Measurements from ENCODE around the gene SFXN2.

SFXN2 gene

DNA sequence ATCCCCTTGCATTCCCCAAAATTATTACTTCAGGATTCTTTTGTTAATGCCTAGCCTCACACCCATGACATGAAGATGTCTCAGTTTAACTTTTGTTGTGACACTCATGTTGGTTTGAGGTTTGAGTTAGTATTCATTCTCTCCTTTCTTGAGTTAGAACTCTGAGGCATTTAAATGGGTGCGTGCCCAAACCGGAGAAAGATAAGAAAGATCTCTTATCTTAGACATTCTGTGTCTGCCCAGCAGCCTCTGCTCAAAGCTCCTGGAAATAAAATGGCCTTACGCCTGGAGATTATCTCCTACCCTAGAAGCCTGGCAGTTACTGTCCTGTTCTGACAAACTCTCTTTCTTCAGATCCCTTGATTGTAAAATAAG lies 55.7 kb downstream of the SFXN2 start:
- TF ChIP-seq CTCF (IDR thresholded peaks at IDR 0.05; ENCODE audit: insufficient read depth, low read depth, low read length, missing control alignments) = no peak
- no peak overlapping the region for H3K4me3 ChIP-seq (ENCODE audit: low read depth, low read length)

DNA sequence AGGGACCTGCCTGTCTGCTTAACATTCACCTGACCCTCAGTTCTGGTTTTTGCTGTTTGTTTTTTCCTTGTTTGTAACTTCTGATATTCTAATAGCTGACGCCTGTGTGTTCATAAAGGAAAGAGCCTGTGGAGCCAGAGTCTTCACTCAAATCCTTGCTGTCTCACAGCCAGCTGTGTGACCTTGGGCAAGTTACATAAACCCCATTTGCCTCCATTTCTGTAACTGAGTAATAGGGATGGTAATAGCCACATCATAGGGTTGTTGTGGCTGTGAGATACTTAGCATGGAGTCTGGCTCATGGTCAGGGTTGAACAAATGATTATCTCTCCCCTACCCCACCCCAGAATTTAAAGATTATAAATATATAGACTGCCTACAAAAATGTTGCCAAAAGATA lies 56.4 kb downstream of the SFXN2 start:
- no peak for TF ChIP-seq CTCF (IDR thresholded peaks at IDR 0.05; ENCODE audit: insufficient read depth, low read depth, low read length, missing control alignments)
- no peak overlapping the region for H3K4me3 ChIP-seq (ENCODE audit: low read depth, low read length)
- DNase-seq (ENCODE audit: low read depth) = no peak

More for the DNA sequence above, 55.7 kb downstream of the SFXN2 start:
- DNase-seq (ENCODE audit: low read depth) = no peak

GRCh38 chr10:102773320-102773719 lies 58.9 kb downstream of the SFXN2 start:
- DNase-seq (ENCODE audit: low read depth) = no peak
- H3K4me3 ChIP-seq (ENCODE audit: low read depth, low read length) = no peak overlapping the region
- TF ChIP-seq CTCF (IDR thresholded peaks at IDR 0.05; ENCODE audit: insufficient read depth, low read depth, low read length, missing control alignments) = no peak

DNA sequence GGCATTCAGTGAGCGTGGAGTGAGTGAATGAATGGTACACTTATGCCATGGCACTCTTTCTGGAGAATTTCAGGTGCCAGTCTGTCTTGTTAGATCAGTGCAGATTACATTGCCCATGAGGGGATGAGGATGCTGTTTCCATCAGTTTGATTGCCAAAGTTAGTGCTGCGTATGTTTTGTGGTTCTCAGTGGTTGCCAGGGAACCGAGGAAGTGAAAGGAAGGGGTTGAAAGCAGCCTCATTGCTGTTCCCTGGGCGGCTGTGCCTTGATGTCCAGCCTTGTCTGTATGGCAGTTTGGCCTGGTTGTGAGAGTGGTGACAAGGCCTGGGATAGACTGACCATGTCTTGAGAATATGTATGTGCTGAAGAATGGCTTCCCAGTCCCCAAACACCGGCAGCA lies 59.5 kb downstream of the SFXN2 start:
- peak; percentile 24 for DNase-seq (ENCODE audit: low read depth)
- TF ChIP-seq CTCF (IDR thresholded peaks at IDR 0.05; ENCODE audit: insufficient read depth, low read depth, low read length, missing control alignments) = no peak
- H3K4me3 ChIP-seq (ENCODE audit: low read depth, low read length) = no peak overlapping the region

GRCh38 chr10:102775201-102775934 lies 60.9 kb downstream of the SFXN2 start:
- no peak overlapping the region for H3K4me3 ChIP-seq (ENCODE audit: low read depth, low read length)
- no peak for DNase-seq (ENCODE audit: low read depth)
- TF ChIP-seq CTCF (IDR thresholded peaks at IDR 0.05; ENCODE audit: insufficient read depth, low read depth, low read length, missing control alignments) = no peak

- DNase-seq (ENCODE audit: low read depth) = no peak
- no peak overlapping the region for H3K4me3 ChIP-seq (ENCODE audit: low read depth, low read length)
Observed at GRCh38 chr10:102775935-102776669, 61.7 kb downstream of the SFXN2 start.

More at GRCh38 chr10:102775935-102776669, 61.7 kb downstream of the SFXN2 start:
- TF ChIP-seq CTCF (IDR thresholded peaks at IDR 0.05; ENCODE audit: insufficient read depth, low read depth, low read length, missing control alignments) = no peak
